Measurements from ENCODE around the gene GFER. TPM values are rescaled to one million over a fixed set of nuclear protein-coding genes. Genes with fewer than 3 reads are reported as not detected.
"Not testable (repeated sequence)": the region's sequence is repeated elsewhere in the genome, so short reads cannot be mapped to it uniquely, and the experiment has no call there.

The GFER gene
- total RNA-seq, 1 experiment from 2014 or later: 30.5 TPM

DNA sequence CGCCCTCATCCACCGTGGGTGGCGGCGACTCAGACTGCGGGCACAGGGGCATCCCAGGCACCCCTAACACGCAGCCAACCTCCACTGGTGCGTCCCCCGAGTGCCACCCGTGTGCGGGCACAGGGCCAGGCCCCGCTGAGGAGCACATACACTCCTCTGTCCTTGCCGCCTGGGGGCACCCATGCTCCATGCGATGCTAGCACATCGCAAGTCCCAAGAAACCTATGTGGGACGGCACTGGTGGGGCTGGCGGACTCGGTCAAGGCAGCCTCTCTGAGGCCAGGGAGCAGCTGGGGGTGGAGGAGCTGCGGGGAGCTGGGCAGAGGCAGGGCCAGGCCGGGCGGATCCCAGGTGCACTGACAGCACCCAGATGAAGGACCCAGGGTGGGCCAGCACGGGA is 21.7 kb downstream of the GFER start:
- no peak for DNase-seq (ENCODE audit: low read depth)

DNA sequence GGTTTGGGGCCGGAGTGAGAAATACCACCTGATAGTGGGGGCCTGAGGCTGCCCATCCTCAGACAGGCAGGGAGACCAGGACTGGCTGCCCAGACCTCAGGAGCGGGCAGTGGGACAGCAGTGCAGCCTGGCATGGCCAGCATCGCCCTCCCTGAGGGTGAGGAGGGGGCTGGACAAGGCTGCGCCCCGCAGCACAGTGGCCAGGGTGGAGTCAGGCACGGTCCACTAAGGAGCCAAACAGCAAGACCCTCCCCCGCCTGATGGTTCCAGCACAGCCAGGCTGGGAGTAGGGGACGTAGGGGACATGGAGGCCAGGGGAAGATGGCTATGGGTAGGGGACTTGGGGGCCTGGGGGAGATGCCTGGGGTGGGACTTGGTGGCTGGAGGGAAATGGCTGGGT is 22.3 kb downstream of the GFER start:
- no peak for DNase-seq (ENCODE audit: low read depth)

DNA sequence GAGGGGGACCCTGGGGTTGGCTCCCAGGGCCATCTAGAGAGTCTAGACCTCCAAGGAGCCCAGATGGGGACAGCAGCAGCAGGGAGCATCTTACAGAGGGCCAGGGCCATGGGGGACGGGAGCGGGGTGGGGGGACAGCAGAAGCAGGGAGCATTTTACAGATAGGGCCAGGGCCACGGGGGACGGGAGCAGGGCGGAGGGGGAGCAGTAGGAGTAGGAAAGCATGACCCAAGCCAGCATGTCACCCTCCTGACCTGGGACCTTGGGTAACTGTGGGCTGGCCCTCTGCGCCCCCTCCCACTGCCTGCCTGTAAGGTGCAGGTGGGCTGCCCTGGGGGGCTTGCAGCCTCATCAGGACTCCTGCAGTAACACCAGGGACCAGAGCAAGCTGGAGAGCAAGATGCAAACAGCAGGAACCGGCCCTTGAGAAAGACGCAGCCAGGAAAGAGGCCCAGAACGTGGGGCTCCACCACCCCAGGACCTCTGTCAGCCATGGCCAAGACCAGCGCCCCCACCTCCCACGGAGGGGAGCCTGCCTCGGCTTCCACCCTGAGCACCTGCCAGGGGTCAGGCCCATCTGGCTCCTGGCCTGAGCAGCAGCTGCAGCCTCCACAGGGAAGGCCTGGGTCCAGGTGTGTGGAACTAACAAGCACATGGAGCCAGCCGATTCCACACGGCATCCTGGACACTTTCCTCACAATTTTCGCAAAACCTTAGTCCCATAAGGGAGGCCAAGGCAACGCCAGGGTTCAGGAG is 23.3 kb downstream of the GFER start:
- no peak for DNase-seq (ENCODE audit: low read depth)

- peak; percentile 75 for DNase-seq (ENCODE audit: low read depth)
These were observed 24.1 kb downstream of the GFER start for GRCh38 chr16:2008009-2008526.

DNA sequence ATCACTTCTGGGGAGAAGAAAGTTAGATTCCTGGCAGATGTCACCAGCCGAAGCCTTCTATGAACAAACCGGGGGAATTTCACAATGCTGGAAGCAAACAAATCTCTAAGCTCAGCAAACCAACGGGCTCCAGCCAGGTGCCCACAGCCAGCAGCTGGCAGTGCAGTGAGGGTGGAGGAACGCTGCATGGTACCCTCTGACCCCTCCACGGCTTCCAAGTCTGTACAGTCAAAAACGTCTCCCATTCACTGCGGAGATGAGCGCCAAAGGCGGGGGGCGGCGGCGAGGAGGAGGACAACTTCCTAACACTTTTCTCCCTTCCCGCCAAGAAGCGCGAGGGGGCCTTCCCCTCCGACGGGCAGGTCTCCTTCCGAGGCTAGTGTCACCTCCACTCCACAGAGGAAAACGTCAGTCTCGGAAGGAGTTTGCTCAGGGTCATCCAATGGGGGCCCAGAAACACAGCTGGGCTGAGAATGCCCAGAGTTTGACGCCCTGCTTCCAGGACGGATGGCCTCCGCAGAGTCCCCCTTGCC is 24.7 kb downstream of the GFER start:
- DNase-seq (ENCODE audit: low read depth): peak; percentile 59

DNA sequence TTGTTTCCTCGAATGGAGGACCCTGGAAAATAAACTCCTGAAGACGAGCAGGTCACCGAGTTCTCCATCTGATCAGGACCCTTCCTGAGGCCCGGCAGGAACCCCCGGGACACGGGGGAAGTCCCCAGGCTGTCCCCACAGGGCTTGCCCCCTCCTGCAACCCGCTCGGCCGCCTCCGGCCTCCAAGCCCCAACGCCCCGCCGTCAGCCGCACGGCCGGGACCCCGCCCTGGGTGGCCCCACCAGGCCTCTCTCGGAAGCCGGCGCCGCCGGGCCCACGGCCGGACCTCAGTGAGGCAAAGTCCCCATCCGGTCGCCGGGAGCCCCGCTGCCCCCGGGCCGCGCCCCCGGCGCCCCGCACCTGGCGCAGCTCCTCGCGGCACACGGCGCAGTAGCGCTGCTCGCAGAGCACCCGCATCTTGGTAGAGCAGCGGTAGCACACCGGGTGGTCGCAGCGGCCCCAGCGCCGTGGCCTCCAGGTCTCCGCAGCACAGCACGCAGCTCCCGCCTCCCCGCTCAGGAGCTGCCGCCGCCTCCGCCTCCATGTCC is 25.2 kb downstream of the GFER start:
- DNase-seq (ENCODE audit: low read depth): no peak

- DNase-seq (ENCODE audit: low read depth): peak; percentile 85
These were observed 26.0 kb downstream of the GFER start, which contains the start of gene ZNF598 for GRCh38 chr16:2009791-2010510. Gene ZNF598, minus strand, starts transcription at chr16:2009821.

GRCh38 chr16:2011726-2012125 is 27.7 kb downstream of the GFER start:
- not testable (repeated sequence) for DNase-seq (ENCODE audit: low read depth)

- DNase-seq (ENCODE audit: low read depth): no peak
These were observed 29.5 kb downstream of the GFER start for GRCh38 chr16:2013527-2013926.

DNA sequence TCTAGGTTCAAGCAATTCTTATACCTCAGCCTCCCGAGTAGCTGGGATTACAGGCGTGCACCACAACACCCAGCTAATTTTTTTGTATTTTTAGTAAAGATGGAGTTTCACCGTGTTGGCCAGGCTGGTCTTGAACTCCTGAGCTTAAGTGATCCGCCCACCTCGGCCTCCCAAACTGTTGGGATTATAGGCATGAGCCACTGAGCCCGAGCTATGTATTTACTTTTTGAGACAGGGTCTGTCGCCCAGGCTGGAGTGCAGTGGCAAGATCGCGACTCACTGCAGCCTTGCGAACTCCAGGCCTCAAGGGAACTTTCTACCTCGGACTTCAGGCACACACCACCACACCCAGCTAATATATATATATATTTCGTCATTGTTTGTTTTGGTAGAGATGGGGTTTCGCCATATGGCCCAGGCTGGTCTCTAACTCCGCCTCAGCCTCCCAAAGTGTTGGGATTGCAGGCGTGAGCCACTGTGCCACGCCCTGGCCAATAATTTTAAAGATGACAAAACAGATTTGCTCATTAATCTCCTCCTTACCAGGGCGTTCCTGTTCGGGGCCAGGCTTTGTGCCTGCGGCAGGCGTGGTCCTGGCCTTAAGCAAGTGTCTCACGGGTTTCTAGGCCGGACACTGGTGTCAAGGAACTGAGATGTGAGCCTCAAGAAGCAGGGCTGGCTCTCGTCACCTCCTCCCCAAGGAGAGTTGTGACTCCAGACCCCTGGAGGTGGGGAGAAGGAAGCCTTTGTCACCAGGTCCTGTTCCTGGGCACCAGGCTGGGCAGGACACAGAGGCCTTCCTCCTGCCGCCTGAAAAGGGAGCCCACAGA is 31.3 kb downstream of the GFER start:
- DNase-seq (ENCODE audit: low read depth): no peak

- DNase-seq (ENCODE audit: low read depth): no peak
These were observed 31.9 kb downstream of the GFER start for GRCh38 chr16:2015947-2016208.

GRCh38 chr16:2016407-2016922 is 32.5 kb downstream of the GFER start:
- no peak for DNase-seq (ENCODE audit: low read depth)

DNA sequence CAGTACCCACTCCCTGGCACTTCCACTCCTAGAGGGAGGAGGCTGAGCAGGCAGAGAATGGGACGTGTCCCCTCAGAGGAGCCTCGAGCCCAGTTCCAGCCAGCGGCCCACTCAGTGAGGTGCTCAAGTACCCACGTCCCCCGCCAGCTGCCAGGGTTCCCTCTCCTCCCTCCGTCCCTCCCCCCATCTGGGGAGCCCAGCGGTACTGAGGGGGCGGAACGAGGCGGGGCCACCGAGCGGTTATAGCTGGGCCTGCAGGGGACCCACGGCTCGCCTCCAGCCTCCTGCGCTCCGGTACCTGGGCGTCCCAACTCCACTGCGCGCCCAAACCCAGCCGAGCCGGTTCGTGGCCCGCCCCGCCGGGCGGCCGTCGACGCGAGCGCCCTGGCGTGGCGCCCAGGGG is 35.5 kb downstream of the GFER start, which contains the start of gene NPW:
TSS of gene NPW (plus strand) at position 268 of the 403 bp plus-strand sequence.
- no peak for DNase-seq (ENCODE audit: low read depth)

GRCh38 chr16:2019921-2020831 is 36.2 kb downstream of the GFER start:
- DNase-seq (ENCODE audit: low read depth): no peak

- peak; percentile 43 for DNase-seq (ENCODE audit: low read depth)
These were observed 38.7 kb downstream of the GFER start for GRCh38 chr16:2022723-2023091.

- DNase-seq (ENCODE audit: low read depth): peak; percentile 76
These were observed 39.4 kb downstream of the GFER start for GRCh38 chr16:2023092-2024031.

DNA sequence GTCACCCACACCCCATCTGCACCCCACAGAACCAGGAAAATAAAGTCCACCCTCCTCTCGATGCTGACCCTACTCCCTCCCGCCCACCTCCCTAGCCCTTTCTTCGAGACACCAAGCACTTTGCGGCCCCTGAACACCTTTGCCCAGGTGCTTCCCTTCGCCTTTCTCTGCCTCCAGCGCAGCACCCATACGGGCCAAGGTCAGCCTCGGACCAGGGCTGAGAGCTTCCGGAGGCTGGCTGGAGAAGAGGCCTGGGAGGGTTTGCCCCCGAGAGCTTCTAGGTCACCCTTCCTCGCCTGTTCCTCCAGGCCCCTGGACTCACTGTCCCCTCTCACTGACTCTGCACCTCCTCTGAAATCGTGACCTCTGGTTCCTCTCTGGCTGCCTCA is 40.0 kb downstream of the GFER start:
- no peak for DNase-seq (ENCODE audit: low read depth)

- DNase-seq (ENCODE audit: low read depth): no peak
These were observed 41.3 kb downstream of the GFER start for GRCh38 chr16:2025251-2025650.

DNA sequence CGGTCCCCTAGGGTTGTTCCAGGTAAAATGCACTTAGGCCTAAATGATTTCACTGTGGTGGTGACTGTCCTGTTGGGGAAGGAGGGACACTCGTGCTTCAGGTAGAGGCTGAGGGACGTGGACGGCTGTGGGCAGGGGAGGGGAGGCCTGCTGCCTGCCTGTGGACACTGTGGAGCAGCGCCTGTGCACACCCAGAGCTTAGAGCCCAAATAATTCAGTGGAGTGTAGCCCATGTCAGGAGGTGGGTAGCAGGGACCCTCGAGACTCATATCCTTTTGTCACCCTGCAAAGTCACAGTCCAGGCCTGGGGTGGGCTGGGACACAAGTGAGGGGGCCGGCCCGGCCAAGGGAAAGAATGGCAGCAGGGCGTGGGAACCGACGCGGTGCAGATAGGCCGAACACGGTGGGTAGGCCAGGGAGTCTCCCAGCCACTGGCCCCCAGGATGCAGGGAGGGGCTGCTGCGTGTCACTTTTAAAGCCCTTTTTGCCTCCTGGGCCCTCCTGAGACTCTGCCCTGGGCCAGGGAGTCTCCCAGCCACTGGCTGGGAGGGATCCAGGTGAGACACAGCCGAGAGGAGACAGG is 42.0 kb downstream of the GFER start:
- DNase-seq (ENCODE audit: low read depth): no peak

All from LHCN-M2 (cell line).